Measurements from ENCODE around the gene HOXA11. TPM values are rescaled to one million over a fixed set of nuclear protein-coding genes. Genes with fewer than 3 reads are reported as not detected.

The HOXA11 gene
- total and polyA plus RNA-seq, 4 donors = not detected

GRCh38 chr7:27183682-27184336 lies 1.2 kb downstream of the HOXA11 start:
- Histone ChIP-seq H3K4me1 (ENCODE audit: control insufficient read depth in 4 of 4, insufficient read depth in 4 of 4, low read length in 3 of 4) (peaks cover 6 to 34% (median 20%) of the 10 kb centered on the region in 4 donors), H3K27ac (ENCODE audit: low read depth in 1 of 2, low read length in 2 of 2) (no peak overlapping the region), H3K4me3 (ENCODE audit: low read depth in 1 of 3, low read length in 3 of 3) (peak overlapping the region in 1 of 3 donors; percentile 36), H3K9ac (ENCODE audit: low read depth in 1 of 2, low read length in 2 of 2) (no peak overlapping the region), H3K27me3 (ENCODE audit: control insufficient read depth in 4 of 4, insufficient read depth in 4 of 4, low read length in 3 of 4) (peaks cover 13 to 54% (median 28%) of the 10 kb centered on the region in 4 donors), H3K36me3 (ENCODE audit: control insufficient read depth in 4 of 4, insufficient read depth in 3 of 4, low read depth in 1 of 4, low read length in 3 of 4) (no peaks in the 10 kb centered on the region), H3K9me3 (ENCODE audit: control insufficient read depth in 4 of 4, low read length in 3 of 4) (peaks cover 0 to 4% (median 0%) of the 10 kb centered on the region in 4 donors)
- DNase-seq (ENCODE audit: low spot score) = no peak
- no peak for TF ChIP-seq YY1 (IDR thresholded peaks at IDR 0.05)
- TF ChIP-seq GABPA (IDR thresholded peaks at IDR 0.05 in 1 of 2, conservative IDR thresholded peaks at IDR 0.05 in 1 of 2) = no peak
- TF ChIP-seq TAF1 (conservative IDR thresholded peaks at IDR 0.05) = no peak
- no peak for TF ChIP-seq HNF4A (conservative IDR thresholded peaks at IDR 0.05)
- no peak for TF ChIP-seq SP1 (IDR thresholded peaks at IDR 0.05)
- TF ChIP-seq JUND (IDR thresholded peaks at IDR 0.05) = no peak
- TF ChIP-seq FOXA1 (IDR thresholded peaks at IDR 0.05) = no peak
- TF ChIP-seq FOXA2 (IDR thresholded peaks at IDR 0.05) = no peak
- 7% methylated on average over 30 of the region's 30 CpGs for WGBS

- H3K27ac ChIP-seq (ENCODE audit: low read depth in 1 of 2, low read length in 2 of 2) = no peak overlapping the region
- no peak for TF ChIP-seq HNF4A (conservative IDR thresholded peaks at IDR 0.05)
- TF ChIP-seq RXRA (IDR thresholded peaks at IDR 0.05) = no peak
- TF ChIP-seq TAF1 (conservative IDR thresholded peaks at IDR 0.05) = no peak
- TF ChIP-seq FOXA1 (IDR thresholded peaks at IDR 0.05) = no peak
- TF ChIP-seq CTCF (IDR thresholded peaks at IDR 0.05; ENCODE audit: low read depth, low read length, missing input control) = no peak
- TF ChIP-seq RAD21 (IDR thresholded peaks at IDR 0.05) = no peak
- no peak for TF ChIP-seq REST (IDR thresholded peaks at IDR 0.05)
- no peak for TF ChIP-seq ATF3 (IDR thresholded peaks at IDR 0.05)
- H3K9ac ChIP-seq (ENCODE audit: low read depth in 1 of 2, low read length in 2 of 2) = no peak overlapping the region
- peaks cover 0 to 4% (median 0%) of the 10 kb centered on the region in 4 donors for H3K9me3 ChIP-seq (ENCODE audit: control insufficient read depth in 4 of 4, low read length in 3 of 4)
- H3K4me1 ChIP-seq (ENCODE audit: control insufficient read depth in 4 of 4, insufficient read depth in 4 of 4, low read length in 3 of 4) = peaks cover 2 to 29% (median 15%) of the 10 kb centered on the region in 4 donors
- H3K4me3 ChIP-seq (ENCODE audit: low read depth in 1 of 3, low read length in 3 of 3) = no peak overlapping the region
- 11% methylated on average over 39 of the region's 39 CpGs for WGBS
- no peak for DNase-seq (ENCODE audit: low spot score)
- no peaks in the 10 kb centered on the region for H3K36me3 ChIP-seq (ENCODE audit: control insufficient read depth in 4 of 4, insufficient read depth in 3 of 4, low read depth in 1 of 4, low read length in 3 of 4)
- peaks cover 13 to 57% (median 27%) of the 10 kb centered on the region in 4 donors for H3K27me3 ChIP-seq (ENCODE audit: control insufficient read depth in 4 of 4, insufficient read depth in 4 of 4, low read length in 3 of 4)
Observed at GRCh38 chr7:27182861-27183681, 2.0 kb downstream of the HOXA11 start.
